PC-3 (cell line): ENCODE measurements around the gene OSR1. TPM values are rescaled to one million over a fixed set of nuclear protein-coding genes. Genes with fewer than 3 reads are reported as not detected.

Source experiments
- ATAC-seq: fragments of 200-7000 bp; cut with Tn5 transposase; 2 replicates; pipeline ENCODE4 v1.9.1; 2020; ENCODE audit warnings: mild to moderate bottlenecking, moderate library complexity
- BruUV-seq: library from RNA; stranded (reverse); fragments of 400-500 nt; replicated peaks from 2 replicates; lab custom pipeline; 2021; lab: Mats Ljungman, UMichigan
- CTCF ChIA-PET: fragments of 300-600 bp; sonication (Branson Sonifier 250); formaldehyde crosslinking; loops from one replicate; lab custom pipeline; 2022; ENCODE audit warnings: antibody characterized with exemption; lab: Charles Lee
- POLR2A ChIA-PET: fragments of 300-600 bp; sonication (Branson Sonifier 250); formaldehyde crosslinking; loops from one replicate; lab custom pipeline; 2022; ENCODE audit warnings: antibody characterized with exemption; ENCODE audit not compliant: unreplicated experiment; lab: Charles Lee
- DNase-seq: peaks from one replicate; pipeline ENCODE4 v3.0.0-alpha.2; 2015
- H2AFZ ChIP-seq: fragments of 300-600 bp; sonication (generic); 2 replicates; pipeline ENCODE4 v1.6.0; 2016; ENCODE audit warnings: antibody characterized with exemption, low read length
- H3F3A ChIP-seq: fragments of 300-600 bp; sonication (generic); one replicate; pipeline ENCODE4 v1.6.0; 2017; ENCODE audit warnings: antibody characterized with exemption, low read length, control low read depth, mild to moderate bottlenecking; ENCODE audit not compliant: unreplicated experiment
- H3K27ac ChIP-seq: fragments of 300-600 bp; sonication (generic); 2 replicates; pipeline ENCODE4 v1.5.1; 2016; ENCODE audit warnings: mild to moderate bottlenecking, low read length
- H3K27me3 ChIP-seq: fragments of 300-600 bp; sonication (generic); 2 replicates; pipeline ENCODE4 v1.6.1; 2016; ENCODE audit warnings: low read length, mixed read lengths
- H3K36me3 ChIP-seq: fragments of 300-600 bp; sonication (generic); 2 replicates; pipeline ENCODE4 v1.6.1; 2016; ENCODE audit warnings: low read depth, mixed run types, low read length, mixed read lengths
- H3K4me1 ChIP-seq: fragments of 300-600 bp; sonication (generic); 2 replicates; pipeline ENCODE4 v1.5.1; 2016; ENCODE audit warnings: low read length; ENCODE audit not compliant: insufficient read depth
- H3K4me2 ChIP-seq: fragments of 300-600 bp; sonication (generic); 2 replicates; pipeline ENCODE4 v1.6.0; 2016; ENCODE audit warnings: low read length
- H3K4me3 ChIP-seq: fragments of 300-600 bp; sonication (generic); 2 replicates; pipeline ENCODE4 v1.5.1; 2016; ENCODE audit warnings: mild to moderate bottlenecking, low read length, mixed read lengths
- H3K79me2 ChIP-seq: fragments of 300-600 bp; sonication (generic); 2 replicates; pipeline ENCODE4 v1.6.1; 2017; ENCODE audit warnings: low read length, mixed read lengths
- H3K9ac ChIP-seq: fragments of 300-600 bp; sonication (generic); 2 replicates; pipeline ENCODE4 v1.6.0; 2016; ENCODE audit warnings: mild to moderate bottlenecking, low read length
- H3K9me2 ChIP-seq: fragments of 300-600 bp; sonication (generic); replicated peaks from 2 replicates; pipeline ENCODE4 v1.6.1; 2016; ENCODE audit warnings: mixed run types, low read length, mixed read lengths
- H3K9me3 ChIP-seq: fragments of 300-600 bp; sonication (generic); 2 replicates; pipeline ENCODE4 v1.6.1; 2016; ENCODE audit warnings: low read length, mixed read lengths
- H4K20me1 ChIP-seq: fragments of 300-600 bp; sonication (generic); 2 replicates; pipeline ENCODE4 v1.6.1; 2016; ENCODE audit warnings: low read length, mixed read lengths
- CTCF ChIP-seq: fragments of 300-600 bp; sonication (generic); conservative IDR thresholded peaks from 2 replicates; pipeline ENCODE4 v1.5.1; 2017; ENCODE audit warnings: antibody characterized with exemption, low read depth, mild to moderate bottlenecking, low read length
- EZH2 ChIP-seq: fragments of 300-600 bp; sonication (generic); IDR thresholded peaks from one replicate; pipeline ENCODE4 v1.6.1; 2017; ENCODE audit warnings: antibody characterized with exemption, mild to moderate bottlenecking, low read length; ENCODE audit not compliant: unreplicated experiment
- EZH2phosphoT487 ChIP-seq: fragments of 300-600 bp; sonication (generic); IDR thresholded peaks from 2 replicates; pipeline ENCODE4 v1.6.1; 2018; ENCODE audit warnings: mild to moderate bottlenecking, antibody characterized with exemption, low read length, borderline replicate concordance
- intact Hi-C: fragments of 100-400 bp; cut with micrococcal nuclease; formaldehyde crosslinking; loops from 2 replicates; pipeline ENCODE4 v1.9.0; 2023
- total RNA-seq: library from RNA; depleted of rRNA; stranded (reverse); fragments of >200 nt; gene quantifications from 2 replicates; pipeline ENCODE4 v1.2.3, GENCODE V29; 2014

Gene OSR1
- total RNA-seq, 1 experiment from 2014 or later = 33.5 TPM

- POLR2A ChIA-PET = no interaction called here
These were observed 6.9 kb downstream of the OSR1 start for GRCh38 chr2:19351499-19351898.

GRCh38 chr2:19350678-19351401, 7.6 kb downstream of the OSR1 start:
- Histone ChIP-seq H3K9me2 (no peaks in the 10 kb centered on the region), H3F3A (no peaks in the 10 kb centered on the region), H3K27ac (no peak overlapping the region), H3K27me3 (no peaks in the 10 kb centered on the region), H3K4me1 (peaks cover 7% of the 10 kb centered on the region), H3K4me2 (no peak overlapping the region), H3K4me3 (no peak overlapping the region), H3K9ac (no peak overlapping the region), H2AFZ (no peak overlapping the region), H3K9me3 (no peaks in the 10 kb centered on the region), H3K36me3 (peaks cover 6% of the 10 kb centered on the region), H3K79me2 (peaks cover 25% of the 10 kb centered on the region), H4K20me1 (no peaks in the 10 kb centered on the region)
- no peak for DNase-seq
- no TSS peak for BruUV-seq
- intact Hi-C loops = no loop called here
- TF ChIP-seq EZH2 (no peak), CTCF (no peak), EZH2phosphoT487 (no peak)
- ChIA-PET CTCF (no interaction called here), POLR2A (no interaction called here)
- ATAC-seq = no peak

More at GRCh38 chr2:19351499-19351898, 6.9 kb downstream of the OSR1 start:
- TF ChIP-seq EZH2 = no peak
- TF ChIP-seq EZH2phosphoT487 = no peak
- TF ChIP-seq CTCF = no peak
- Histone ChIP-seq H3K9me2 (no peaks in the 10 kb centered on the region), H3F3A (no peaks in the 10 kb centered on the region), H3K36me3 (peaks cover 6% of the 10 kb centered on the region), H2AFZ (no peak overlapping the region), H3K9ac (no peak overlapping the region), H3K9me3 (no peaks in the 10 kb centered on the region), H4K20me1 (no peaks in the 10 kb centered on the region), H3K27ac (no peak overlapping the region), H3K4me2 (no peak overlapping the region), H3K27me3 (no peaks in the 10 kb centered on the region), H3K4me1 (peaks cover 7% of the 10 kb centered on the region), H3K4me3 (no peak overlapping the region), H3K79me2 (peaks cover 32% of the 10 kb centered on the region)
- ATAC-seq (no peak), DNase-seq (no peak)
- CTCF ChIA-PET = no interaction called here
- BruUV-seq = no TSS peak
- intact Hi-C loops = no loop called here

- no peaks in the 10 kb centered on the region for H3K9me2 ChIP-seq
- H3K4me2 ChIP-seq = no peak overlapping the region
- peaks cover 18% of the 10 kb centered on the region for H3K79me2 ChIP-seq
- H3K36me3 ChIP-seq = peaks cover 6% of the 10 kb centered on the region
- H3K4me1 ChIP-seq = peaks cover 7% of the 10 kb centered on the region
- H4K20me1 ChIP-seq = no peaks in the 10 kb centered on the region
- ATAC-seq (no peak), DNase-seq (peak; percentile 25)
- H3K9ac ChIP-seq = no peak overlapping the region
- H3K4me3 ChIP-seq = no peak overlapping the region
- POLR2A ChIA-PET = no interaction called here
- no peak overlapping the region for H3K27ac ChIP-seq
- intact Hi-C loops = loop anchor here (2.0 to 10.0 kb wide), 2 partner anchors 205 to 245 kb away; no protein-coding TSS in a partner anchor
- no peak overlapping the region for H2AFZ ChIP-seq
- BruUV-seq = no TSS peak
- H3K27me3 ChIP-seq = no peaks in the 10 kb centered on the region
- H3K9me3 ChIP-seq = no peaks in the 10 kb centered on the region
- TF ChIP-seq EZH2 (no peak), CTCF (peak; percentile 80)
- no peaks in the 10 kb centered on the region for H3F3A ChIP-seq
- CTCF ChIA-PET = no interaction called here
These were observed 8.3 kb downstream of the OSR1 start for GRCh38 chr2:19349911-19350677.
